ENCODE data around the gene NTN5. TPM values are rescaled to one million over a fixed set of nuclear protein-coding genes. Genes with fewer than 3 reads are reported as not detected.
"Not testable (repeated sequence)": the region's sequence is repeated elsewhere in the genome, so short reads cannot be mapped to it uniquely, and the experiment has no call there.

The NTN5 gene, protein sequence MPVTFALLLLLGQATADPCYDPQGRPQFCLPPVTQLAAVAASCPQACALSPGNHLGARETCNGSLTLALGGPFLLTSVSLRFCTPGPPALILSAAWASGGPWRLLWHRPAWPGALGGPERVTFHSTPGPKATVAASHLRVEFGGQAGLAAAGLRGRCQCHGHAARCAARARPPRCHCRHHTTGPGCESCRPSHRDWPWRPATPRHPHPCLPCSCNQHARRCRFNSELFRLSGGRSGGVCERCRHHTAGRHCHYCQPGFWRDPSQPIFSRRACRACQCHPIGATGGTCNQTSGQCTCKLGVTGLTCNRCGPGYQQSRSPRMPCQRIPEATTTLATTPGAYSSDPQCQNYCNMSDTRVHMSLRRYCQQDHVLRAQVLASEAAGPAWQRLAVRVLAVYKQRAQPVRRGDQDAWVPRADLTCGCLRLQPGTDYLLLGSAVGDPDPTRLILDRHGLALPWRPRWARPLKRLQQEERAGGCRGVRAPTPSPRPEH
- total RNA-seq (2014; rRNA removed; shearing (Covaris generic)): not detected in 2 replicates

DNA sequence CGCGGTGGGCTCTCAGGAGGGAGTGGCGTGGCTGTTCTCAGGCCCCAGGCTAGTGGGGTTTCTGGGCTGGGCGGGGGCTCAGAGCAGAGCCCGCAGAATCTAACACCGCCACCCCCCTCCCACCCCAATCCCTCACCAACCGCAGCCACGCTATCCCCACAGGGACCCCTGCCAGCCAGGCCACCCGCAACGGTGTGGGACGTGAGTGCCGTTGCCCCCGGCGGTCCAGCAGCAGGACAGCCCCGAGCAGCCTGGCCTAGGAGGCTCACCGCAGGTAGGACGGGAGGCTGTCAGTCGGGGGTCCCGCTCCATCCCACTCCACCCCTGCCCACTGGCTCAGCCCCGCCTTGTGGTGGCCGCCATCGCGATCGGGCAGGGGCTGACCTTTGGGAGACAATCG, at the start of gene NTN5:
Gene NTN5 (minus strand): TSS at position 24 of the 400 bp plus-strand sequence. CDS start 2,031 bp downstream, outside the sequence.
- DNase-seq (ENCODE audit: low spot score): no peak

DNA sequence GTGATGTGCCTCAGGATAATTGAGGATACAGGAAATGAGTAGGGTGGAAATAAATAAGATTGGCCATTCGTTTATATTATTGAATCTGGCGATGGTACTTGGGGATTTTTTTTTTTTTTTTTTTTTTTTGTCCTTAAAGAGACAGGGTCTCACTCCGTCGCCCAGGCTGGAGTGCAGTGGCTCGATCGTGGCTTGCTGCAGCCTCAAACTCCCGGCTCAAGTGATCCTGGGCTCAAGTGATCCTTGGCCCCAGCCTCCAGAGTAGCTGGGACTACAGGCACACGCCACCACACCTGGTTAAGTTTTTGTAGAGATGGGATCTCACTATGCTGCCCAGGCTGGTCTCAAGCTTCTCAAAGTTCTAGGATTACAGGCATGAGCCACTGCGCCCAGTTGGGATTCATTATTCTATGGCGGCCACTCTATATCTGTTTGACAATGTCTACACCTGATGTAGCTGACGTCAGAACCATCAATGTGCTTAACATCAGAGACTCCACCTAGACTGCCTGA, 49.4 kb upstream of the NTN5 start:
- no peak for DNase-seq (ENCODE audit: low spot score)

DNA sequence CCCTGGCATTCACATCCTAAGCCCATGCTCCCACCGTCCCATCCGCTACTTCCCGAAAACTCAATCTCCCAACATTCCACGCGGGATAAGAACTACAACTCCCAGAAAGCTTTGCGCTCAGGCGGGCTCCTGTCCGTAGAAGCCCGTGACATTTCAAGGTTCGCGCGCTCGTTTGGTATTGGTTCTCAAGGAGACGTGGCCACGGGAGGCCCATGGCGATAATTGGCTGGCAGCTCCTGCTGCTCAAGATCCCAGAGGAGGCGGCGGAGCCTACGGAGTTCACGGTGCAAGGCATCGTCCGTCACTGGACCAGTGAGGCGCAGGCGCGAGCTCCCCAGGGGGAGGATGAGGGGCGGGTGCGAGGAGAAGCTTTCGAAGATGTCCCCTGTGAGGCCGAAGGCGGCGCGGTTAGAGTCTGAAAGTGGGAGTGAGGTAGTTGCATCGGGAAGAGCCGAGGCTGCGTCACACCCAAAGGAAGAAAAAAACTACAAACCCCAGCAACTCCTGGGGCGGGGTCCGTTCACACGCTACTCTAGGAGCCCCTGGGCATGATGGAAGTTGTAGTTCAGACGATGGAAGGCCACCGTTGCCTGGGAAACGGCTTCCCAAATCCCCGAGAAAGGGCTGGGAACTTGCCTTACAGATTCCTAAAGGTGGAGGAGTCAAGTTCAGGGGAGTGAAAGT, 47.9 kb upstream of the NTN5 start:
- DNase-seq (ENCODE audit: low spot score): peak; percentile 92

DNA sequence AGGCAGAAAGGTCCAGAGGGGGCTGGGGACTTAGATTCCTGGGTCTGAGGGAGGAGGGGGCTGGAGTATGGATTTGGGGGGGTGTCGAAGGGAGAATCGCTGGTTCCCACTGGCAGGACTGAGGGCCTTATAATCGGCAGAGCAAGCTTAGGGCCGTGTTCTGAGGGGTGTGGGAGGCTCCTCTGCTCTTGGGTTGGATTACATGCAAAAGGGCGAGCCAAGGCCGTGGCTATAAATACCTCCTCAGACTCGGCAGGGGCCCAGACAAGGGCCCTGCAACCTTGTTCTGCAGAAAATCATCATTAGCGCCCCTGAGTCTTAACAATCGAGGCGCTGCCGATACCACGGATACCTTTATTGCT, 47.4 kb upstream of the NTN5 start:
- DNase-seq (ENCODE audit: low spot score): no peak

DNA sequence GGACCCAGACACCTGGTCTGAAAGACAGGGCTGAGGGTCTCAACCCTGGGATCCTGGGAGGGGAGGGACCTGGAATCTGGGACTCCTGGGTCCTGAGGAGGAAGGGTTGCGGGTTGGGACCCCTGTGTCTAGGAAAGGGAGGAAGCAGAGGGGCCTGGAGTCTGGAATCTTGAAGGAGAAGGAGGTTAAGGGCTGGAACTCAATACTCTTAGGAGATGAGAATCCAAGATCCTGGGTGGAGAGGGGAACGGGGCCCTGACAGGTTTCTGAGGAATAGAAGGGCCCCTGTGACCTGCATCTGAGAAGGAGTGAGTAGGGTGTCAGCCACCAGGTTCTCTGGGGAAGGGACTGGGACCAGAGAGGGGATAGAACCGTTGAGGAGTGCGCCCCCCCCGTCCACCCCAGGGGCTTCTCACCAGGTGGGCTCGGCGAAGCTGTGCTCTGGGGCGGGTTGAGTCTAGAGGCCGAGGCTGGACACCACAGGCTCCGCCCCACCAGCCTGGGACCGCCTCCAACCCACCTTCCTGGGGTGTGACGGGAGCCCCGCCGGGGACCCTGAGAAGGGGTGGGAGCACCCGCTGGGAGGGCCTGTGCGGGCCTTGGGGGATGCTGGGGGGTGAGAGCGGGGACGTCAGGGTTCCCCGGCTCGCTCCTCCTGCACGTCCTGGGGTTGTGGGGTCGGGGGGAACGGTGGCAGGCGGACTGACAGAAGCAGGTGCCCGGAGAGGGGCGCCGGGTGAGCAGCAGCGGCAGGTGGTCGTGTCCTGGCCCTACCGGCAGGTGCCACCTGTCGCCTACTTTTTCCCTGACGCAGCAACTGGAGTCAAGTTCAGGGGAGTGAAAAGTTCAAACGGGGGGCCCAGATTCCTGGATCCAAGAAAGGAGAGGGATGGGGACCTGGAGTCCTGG, 46.7 kb upstream of the NTN5 start, which contains the start of gene MAMSTR:
Gene MAMSTR (minus strand): TSS at position 463 of the 909 bp plus-strand sequence. CDS start 694 bp downstream, outside the sequence.
- no peak for DNase-seq (ENCODE audit: low spot score)

DNA sequence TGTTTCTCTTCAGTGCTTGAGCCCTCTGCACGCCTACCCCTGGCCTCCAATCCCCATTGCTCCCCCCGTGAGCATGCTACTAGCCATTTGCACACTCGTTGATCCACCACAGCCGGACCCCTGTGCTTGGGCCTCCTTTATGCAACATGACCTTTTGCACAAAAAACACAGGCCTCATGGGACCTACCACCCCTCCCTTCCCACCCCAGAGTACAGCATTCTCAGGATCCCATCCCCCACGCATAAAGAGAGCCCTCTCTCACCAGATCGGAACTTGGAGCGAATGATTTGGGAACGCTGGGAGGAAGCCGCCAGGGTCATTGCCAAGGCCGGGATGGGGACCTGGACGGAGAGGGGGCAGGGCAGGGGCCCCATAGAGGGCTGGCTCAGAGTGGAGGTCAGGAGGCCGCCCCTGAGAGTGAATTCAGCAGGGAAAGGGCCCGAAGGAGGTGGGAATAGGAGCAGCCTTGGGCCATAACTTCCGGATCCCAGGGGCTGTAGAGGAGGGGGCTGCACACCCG, 46.0 kb upstream of the NTN5 start:
- no peak for DNase-seq (ENCODE audit: low spot score)

DNA sequence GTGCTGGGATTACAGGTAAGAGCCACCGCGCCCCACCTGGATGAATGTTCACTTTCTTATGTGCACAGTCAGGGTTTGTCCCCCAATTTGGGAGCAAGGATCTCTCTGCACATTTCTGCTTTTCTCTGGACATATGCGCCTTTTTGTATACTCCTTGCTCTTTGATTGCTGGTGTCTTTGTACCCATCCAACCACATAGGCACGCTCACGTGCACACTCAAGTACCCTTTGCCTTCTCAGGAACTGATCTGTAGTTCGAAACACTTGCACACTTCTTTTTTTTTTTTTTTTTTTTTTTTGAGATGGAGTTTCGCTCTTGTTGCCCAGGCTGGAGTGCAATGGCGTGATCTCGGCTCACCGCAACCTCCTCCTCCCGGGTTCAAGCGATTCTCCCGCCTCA, 45.3 kb upstream of the NTN5 start:
- DNase-seq (ENCODE audit: low spot score): not testable (repeated sequence)

DNA sequence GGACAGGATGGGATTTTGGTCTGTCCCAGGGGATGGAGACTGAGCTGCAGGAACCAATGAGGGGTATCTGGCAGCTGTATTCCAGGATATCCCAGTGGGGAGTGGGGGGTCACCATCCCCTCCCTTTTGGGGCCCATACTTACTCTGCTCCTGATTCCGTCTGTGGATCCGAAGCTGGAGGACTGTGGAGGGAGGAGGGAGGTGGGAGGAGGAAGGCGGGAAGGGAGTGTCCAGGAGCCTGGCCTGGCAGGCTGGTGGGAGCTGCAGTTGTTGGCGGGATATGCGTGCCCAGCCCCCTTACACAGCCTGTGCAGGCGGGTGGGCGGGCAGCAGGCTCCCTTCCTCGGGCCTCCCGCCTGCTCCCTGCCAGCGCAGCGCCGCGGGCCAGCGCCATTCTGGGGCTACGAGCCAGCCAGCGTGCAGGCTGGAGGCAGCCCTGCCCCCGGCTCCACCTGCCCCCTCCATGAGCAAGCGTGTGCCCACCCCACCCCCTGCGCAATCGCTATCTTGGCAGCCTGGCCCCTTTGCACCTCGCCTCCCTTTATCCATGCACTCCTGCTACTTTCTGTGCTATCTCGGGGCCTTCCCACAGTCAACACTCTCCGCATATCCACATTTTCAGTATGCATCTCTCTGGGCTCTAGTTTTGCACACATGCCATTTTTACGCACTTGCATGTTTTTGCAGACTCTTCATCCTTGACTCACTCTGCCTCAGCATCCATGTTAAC, 43.9 kb upstream of the NTN5 start:
- DNase-seq (ENCODE audit: low spot score): peak; percentile 27

DNA sequence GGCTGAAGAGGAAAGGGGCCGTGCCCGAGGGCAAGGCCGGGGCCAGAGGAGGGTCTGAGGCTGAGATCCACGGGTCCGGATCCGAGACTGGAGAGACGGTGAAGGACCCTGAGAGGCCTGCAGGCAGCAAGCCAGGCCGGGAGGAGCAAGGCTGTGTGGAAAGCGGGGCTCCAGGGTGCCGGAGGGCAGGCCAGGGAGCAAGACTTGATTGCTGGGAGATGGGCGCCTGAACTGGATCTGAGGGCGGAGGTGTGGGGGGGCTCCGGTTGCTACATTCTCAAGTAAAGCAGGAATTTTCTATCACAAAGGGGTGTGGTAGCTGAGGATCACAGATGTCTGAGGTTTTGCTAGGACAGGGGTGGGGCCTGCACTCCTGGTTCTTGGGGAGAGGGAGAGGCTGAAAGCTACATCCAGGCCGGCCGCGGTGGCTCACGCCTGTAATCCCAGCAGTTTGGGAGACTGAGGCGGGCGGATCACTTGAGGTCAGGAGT, 42.9 kb upstream of the NTN5 start:
- DNase-seq (ENCODE audit: low spot score): no peak

DNA sequence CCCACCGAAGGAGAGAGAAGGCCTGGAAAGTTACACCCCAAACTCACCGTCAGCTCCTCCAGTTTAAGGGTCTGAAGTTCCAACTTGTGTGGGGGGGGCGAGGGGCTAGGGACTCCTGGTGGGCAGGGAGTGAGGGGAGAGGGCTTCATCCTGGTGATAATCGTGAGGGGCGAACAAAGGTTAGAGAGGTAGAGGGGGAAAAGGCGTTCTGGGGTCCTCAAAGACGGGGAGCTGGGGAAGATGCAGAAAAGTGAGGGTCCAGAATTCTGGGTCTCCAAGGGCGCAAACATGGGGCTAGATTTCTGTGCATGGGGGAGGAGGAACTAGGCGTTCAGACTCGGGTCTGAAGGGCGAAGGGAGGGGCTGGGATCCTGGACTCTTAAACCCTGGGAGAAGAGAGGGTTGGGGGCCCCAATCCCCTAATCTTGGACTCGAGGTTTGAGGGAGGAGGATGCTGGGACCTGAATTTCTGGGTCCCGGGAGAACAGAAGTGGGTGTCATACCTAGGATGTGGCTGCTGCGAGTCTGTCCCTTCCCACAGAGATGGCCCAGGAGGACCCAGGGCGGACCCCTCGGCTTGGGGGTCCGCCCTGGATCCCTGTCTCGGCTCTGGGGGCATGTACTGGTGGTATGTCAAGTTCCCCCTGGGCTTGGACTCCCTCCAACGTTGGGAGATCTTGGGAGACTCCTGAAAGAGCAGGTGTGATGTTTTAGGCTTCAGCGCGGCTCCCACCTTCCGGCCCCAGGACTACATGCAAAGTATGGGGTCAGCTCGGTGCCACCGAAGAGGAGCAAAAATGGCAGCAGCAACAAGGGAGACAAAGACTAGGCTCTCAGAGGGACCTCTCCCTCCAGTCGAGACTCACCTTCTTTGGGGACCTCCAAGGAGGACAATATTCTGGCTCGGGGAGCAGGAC, 42.2 kb upstream of the NTN5 start:
- DNase-seq (ENCODE audit: low spot score): no peak

DNA sequence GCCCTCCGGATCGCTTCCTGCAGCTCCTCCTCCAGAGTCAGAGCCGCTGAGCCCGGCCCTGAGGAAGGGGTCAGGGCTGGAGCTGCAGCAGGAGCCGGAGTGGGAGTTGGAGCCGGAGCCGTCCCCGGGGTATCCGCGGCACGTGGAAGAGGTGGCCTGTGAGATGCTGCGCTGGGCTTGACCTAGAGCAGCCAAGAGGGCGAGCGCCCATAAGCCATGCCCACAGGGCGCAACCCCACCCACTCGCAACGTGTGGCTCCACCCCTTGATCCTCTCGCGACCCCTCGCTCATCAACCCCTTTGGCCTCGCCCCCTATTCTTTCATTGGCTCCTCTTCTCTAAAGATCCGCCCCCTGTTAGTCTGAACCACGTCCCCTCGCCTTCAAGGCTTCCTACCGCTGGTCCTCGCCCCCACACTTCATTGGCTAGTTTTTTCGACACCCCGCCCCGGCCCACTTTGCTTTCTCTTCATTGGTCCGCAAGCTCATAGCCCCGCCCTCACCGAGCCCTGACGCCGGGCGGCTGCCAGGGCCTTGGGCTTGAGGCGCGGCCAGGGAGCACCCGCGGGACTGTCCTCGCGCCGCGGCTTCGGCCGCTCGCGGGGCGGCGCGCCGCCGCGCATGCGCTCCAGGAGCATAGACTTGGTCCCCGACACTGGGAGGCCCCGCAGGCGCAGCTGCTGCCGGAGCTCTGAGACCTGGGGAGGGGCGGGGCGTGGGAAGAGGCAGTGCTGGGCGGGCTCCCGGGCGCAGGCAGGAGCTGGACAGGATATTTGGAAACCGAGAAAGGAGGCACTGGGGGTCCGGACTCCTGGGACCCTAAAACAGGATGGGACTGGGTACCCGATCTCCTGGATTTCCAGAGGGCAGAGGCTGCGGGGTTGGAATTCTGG, 41.3 kb upstream of the NTN5 start:
- peak; percentile 94 for DNase-seq (ENCODE audit: low spot score)

DNA sequence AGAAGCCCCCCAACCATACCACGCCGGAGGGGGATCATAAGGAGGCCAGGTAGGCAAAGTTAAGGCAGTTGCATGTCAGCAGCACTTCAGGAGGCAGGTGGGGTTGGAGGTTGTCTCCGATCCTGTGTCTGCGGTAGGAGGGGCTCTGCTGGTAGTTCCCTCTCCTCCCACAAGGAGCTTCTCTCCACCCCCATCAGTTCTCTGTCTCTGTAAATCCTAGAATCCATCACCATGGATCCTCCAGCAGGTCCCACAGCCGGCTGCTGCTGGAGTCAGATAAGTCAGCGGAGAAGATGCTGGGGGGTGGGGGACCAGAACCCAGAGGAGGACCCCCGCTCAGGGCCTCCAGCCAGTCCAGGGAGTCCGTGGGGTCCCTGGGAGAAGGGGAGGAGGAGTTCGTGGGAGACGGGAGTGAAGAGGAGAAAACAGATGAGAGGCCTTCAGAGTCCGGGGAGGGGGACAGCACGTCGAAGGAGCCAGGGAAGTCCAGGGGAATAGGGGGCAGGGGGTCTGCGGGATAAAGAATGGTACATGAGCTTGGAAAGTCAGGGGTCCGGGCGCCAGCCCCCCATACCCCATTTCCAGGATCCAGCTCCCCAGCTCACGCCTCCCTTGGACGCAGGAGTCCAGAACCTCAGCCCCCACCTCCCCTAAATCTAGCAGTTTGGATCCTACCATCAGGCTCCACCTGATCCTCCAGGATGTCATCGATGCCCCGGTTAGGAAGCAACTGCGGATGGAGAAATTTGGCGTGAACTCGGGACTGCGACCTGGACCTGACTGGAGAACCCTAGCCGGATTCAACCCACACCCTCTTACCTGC, 40.4 kb upstream of the NTN5 start:
- DNase-seq (ENCODE audit: low spot score): no peak

DNA sequence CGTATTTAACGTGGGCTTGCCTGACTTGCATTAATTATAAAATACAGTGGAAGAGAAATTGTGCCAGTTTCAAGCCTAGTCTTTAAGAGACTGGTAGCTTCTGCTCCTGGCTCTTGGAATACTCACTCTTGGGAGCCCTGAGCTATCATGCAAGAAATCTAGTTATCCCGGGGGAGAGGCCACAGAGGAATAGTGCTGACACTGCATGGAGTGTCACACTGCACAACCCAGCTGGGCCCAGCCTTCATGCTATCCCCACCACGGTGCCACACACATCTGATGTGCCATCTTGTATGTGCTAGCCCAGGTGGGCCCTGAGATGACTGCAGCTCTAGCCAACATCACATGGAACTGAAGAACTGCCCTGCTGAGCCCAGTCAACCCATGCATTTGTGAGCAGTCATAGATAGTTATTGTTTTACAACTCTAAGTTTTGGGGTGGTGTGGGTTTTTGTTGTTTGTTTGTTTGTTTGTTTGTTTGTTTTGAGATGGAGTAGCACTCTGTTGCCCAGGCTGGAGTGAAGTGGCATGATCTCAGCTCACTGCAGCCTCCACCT, 38.4 kb upstream of the NTN5 start:
- no peak for DNase-seq (ENCODE audit: low spot score)

DNA sequence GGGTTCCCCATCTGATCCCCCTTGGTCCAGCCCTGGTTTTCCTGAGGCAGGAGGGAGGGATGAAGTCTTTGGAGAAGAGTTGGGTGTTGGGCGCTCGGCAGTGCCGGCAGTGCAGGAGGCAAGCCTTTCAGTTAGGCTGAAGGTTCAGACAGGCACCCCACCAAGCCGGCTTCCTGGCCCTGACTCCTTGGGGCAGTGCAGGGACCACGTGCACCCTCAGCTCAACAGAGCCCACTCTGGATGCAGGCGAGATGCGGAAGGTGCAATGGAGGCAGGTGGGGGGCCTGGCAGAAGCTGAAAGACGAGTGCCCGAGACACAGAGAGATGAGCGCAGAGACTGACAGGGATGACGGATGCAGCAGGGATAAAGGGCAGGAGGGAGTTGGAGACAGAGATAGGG, 35.7 kb upstream of the NTN5 start:
- no peak for DNase-seq (ENCODE audit: low spot score)

DNA sequence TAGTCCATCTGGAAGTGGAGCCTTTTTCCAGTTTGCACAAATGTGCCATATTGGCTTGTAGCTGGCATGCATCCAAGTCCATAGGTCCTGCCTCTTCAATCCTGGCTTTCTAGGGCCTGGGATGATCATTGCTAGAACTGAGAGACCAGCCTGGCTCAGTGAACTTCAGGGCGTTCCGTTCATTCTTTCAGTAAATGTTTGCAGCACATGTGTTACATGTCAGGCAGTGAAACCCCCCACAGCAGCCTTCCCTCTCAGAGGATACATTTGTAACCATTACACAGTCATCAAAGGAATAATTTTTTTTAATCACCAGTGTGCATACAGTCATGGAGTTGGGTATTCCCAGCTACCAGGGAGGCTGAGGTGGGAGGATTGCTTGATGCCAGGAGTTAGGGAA, 32.6 kb upstream of the NTN5 start:
- no peak for DNase-seq (ENCODE audit: low spot score)

DNA sequence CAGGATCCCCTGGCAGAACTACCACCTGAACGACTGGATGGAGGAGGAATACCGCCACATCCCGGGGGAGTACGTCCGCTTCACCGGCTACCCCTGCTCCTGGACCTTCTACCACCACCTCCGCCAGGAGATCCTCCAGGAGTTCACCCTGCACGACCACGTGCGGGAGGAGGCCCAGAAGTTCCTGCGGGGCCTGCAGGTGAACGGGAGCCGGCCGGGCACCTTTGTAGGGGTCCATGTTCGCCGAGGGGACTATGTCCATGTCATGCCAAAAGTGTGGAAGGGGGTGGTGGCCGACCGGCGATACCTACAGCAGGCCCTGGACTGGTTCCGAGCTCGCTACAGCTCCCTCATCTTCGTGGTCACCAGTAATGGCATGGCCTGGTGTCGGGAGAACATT, 30.5 kb upstream of the NTN5 start:
- DNase-seq (ENCODE audit: low spot score): no peak

DNA sequence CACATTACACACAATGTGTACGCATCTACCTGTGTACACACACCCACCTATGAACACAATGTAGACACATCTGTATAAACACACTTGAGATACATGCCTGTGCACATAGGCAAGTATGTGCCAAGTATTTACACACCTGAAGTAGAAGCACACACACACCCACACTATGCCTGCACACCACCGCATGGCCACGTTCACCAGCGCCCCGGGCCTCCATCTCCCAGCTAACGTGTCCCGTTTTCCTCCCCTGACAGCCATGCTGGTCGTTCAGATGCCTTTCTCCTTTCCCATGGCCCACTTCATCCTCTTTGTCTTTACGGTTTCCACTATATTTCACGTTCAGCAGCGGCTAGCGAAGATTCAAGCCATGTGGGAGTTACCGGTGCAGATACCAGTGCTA, 29.9 kb upstream of the NTN5 start:
- no peak for DNase-seq (ENCODE audit: low spot score)
